Measurements from ENCODE around the gene WDFY2.

- TF ChIP-seq, protein P1, sequence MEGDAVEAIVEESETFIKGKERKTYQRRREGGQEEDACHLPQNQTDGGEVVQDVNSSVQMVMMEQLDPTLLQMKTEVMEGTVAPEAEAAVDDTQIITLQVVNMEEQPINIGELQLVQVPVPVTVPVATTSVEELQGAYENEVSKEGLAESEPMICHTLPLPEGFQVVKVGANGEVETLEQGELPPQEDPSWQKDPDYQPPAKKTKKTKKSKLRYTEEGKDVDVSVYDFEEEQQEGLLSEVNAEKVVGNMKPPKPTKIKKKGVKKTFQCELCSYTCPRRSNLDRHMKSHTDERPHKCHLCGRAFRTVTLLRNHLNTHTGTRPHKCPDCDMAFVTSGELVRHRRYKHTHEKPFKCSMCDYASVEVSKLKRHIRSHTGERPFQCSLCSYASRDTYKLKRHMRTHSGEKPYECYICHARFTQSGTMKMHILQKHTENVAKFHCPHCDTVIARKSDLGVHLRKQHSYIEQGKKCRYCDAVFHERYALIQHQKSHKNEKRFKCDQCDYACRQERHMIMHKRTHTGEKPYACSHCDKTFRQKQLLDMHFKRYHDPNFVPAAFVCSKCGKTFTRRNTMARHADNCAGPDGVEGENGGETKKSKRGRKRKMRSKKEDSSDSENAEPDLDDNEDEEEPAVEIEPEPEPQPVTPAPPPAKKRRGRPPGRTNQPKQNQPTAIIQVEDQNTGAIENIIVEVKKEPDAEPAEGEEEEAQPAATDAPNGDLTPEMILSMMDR (IDR thresholded peaks at IDR 0.05): no peak
- TF ChIP-seq POLR2A (IDR thresholded peaks at IDR 0.05): no peak
Observed at GRCh38 chr13:51624207-51624606, 39.9 kb downstream of the WDFY2 start.
